Measurements from ENCODE around the gene IGFL4.

- TF ChIP-seq CTCF (conservative IDR thresholded peaks at IDR 0.05; ENCODE audit: low read depth, low read length), result no peak
- TF ChIP-seq EZH2 (IDR thresholded peaks at IDR 0.05; ENCODE audit: low read length, unreplicated experiment), result no peak
- no peak for TF ChIP-seq EZH2phosphoT487 (IDR thresholded peaks at IDR 0.05; ENCODE audit: borderline replicate concordance, low read length)
Observed at GRCh38 chr19:46021531-46022041, 19.2 kb downstream of the IGFL4 start.
